Measurements from ENCODE around the gene FGF14.

- TF ChIP-seq CTCF (conservative IDR thresholded peaks at IDR 0.05; ENCODE audit: low read depth, low read length) (no peak), EZH2 (IDR thresholded peaks at IDR 0.05; ENCODE audit: low read length, unreplicated experiment) (no peak)
Observed at GRCh38 chr13:101718496-101718895, 683.4 kb downstream of the FGF14 start.

Data from PC-3 (cell line).